ENCODE measurements around the gene DISP1. TPM values are rescaled to one million over a fixed set of nuclear protein-coding genes. Genes with fewer than 3 reads are reported as not detected.
"Not testable (repeated sequence)": the region's sequence is repeated elsewhere in the genome, so short reads cannot be mapped to it uniquely, and the experiment has no call there.

DISP1 gene
- total RNA-seq, 1 donor from 2014 or later: 31.1 TPM

DNA sequence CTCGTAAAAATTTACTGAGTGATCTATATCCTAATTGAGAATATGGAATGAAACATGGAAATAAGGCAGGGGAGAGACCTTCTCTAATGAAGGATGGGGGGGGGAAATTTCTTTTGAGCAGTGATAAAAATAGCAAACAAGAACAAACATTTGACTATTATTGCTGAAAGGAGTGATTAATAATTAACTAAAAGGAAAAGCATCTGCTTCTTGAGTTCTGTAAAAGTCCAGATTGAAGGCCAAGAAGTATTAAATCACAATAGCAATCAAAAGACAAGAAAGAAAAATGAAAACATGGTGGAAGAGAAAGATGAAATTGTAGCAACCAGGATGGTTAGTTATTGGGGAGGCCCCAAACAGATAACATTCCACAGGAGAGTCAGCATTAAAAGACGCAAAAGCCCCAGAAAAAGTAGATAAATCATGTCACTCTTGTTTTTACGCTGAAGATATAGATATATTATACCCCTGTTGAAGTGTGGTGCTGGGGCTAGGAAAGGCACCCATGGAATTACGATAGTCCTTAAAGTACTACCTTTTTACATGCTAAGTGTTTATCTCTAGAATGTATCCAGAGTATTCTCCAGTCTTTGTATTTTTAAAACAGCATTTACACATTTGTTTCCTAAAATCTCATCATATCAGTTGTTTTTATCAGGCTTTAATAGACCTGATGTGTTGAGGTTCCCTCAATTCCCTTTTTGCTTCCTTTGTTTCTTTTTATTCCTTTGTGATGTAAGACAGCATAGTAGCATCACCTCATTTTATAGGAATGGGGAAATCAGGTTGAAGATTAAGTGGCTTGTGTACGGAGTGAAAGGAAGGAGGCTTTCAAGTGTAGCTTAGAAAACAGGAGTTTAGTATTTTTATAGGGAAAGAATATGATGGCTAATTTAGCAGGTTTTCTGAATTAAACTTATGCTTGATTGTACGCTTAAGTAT is 28.9 kb downstream of the DISP1 start:
- Histone ChIP-seq H3K4me3 (no peak overlapping the region), H3K27ac (no peak overlapping the region), H3K27me3 (ENCODE audit: low read depth) (no peaks in the 10 kb centered on the region), H3K4me1 (no peaks in the 10 kb centered on the region), H3K9me3 (no peaks in the 10 kb centered on the region), H3K36me3 (no peaks in the 10 kb centered on the region)
- ATAC-seq (peak in 1 of 2 donors; percentile 74), DNase-seq (no peak)
- intact Hi-C loops (cut with DNase I): no loop called here
- TF ChIP-seq, protein P1, sequence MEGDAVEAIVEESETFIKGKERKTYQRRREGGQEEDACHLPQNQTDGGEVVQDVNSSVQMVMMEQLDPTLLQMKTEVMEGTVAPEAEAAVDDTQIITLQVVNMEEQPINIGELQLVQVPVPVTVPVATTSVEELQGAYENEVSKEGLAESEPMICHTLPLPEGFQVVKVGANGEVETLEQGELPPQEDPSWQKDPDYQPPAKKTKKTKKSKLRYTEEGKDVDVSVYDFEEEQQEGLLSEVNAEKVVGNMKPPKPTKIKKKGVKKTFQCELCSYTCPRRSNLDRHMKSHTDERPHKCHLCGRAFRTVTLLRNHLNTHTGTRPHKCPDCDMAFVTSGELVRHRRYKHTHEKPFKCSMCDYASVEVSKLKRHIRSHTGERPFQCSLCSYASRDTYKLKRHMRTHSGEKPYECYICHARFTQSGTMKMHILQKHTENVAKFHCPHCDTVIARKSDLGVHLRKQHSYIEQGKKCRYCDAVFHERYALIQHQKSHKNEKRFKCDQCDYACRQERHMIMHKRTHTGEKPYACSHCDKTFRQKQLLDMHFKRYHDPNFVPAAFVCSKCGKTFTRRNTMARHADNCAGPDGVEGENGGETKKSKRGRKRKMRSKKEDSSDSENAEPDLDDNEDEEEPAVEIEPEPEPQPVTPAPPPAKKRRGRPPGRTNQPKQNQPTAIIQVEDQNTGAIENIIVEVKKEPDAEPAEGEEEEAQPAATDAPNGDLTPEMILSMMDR (IDR thresholded peaks at IDR 0.05): no peak

DNA sequence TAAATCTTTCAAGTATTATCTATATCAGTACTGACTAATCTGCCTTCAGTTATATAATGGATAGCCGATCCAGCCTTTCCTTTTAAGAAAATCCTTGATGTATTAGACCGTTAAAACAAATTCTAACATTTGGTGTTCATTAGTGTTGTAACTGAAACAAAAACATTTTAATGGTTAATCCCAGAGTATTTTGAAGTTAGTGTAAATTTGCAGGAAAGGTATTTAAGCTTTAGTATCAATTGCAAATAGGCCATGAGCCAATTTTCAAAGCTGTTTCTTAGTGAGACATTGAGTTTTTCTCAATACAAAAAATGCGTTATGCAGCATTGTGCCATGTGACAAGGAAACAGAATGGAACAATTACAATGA is 29.6 kb downstream of the DISP1 start:
- Histone ChIP-seq H3K36me3 (no peaks in the 10 kb centered on the region), H3K4me3 (no peak overlapping the region), H3K9me3 (no peaks in the 10 kb centered on the region), H3K4me1 (no peaks in the 10 kb centered on the region), H3K27me3 (ENCODE audit: low read depth) (no peaks in the 10 kb centered on the region), H3K27ac (no peak overlapping the region)
- TF ChIP-seq, protein P1 (IDR thresholded peaks at IDR 0.05): no peak
- ATAC-seq: no peak
- DNase-seq: no peak
- intact Hi-C loops (cut with DNase I): no loop called here

DNA sequence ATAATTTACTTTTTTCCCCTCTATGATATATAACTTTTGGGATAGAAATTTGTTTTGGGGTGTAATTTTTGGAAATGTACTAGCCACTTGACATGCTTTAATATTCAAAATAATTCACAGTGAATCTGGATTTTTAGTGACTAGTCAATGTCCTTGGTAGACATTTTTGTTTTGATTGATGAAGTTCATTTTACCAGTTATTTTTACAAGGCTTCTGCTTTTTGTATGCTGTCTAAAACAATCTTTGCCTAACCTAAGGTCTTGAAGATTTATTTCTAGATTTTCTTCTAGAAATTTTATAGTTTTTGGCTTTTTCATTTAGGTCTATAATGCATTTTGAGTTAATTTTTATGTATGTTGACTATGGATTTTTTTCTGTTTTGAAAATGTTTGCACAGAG is 30.9 kb downstream of the DISP1 start:
- H3K4me1 ChIP-seq: no peaks in the 10 kb centered on the region
- no peak for ATAC-seq
- H3K4me3 ChIP-seq: no peak overlapping the region
- no peak for DNase-seq
- no peaks in the 10 kb centered on the region for H3K36me3 ChIP-seq
- no peaks in the 10 kb centered on the region for H3K9me3 ChIP-seq
- TF ChIP-seq, protein P1 (IDR thresholded peaks at IDR 0.05): no peak
- no peaks in the 10 kb centered on the region for H3K27me3 ChIP-seq (ENCODE audit: low read depth)
- H3K27ac ChIP-seq: no peak overlapping the region
- intact Hi-C loops (cut with DNase I): no loop called here

DNA sequence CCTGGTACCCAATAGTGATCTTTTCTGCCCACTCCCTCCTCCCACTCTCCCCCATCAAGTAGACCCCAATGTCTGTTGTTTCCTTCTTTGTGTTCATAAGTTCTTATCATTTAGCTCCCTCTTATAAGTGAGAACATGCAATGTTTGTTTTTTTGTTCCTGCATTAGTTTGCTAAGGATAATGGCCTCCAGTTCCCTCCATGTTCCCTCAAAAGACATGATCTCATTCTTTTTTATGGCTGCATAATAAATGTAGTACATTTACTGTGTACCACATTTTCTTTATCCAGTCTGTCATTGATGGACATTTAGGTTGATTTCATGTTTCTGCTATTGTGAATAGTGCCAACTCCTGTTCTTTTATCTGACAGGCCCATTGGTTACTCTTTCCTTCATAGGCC is 35.7 kb downstream of the DISP1 start:
- ATAC-seq; intact Hi-C loops (cut with DNase I): not testable (repeated sequence)

DNA sequence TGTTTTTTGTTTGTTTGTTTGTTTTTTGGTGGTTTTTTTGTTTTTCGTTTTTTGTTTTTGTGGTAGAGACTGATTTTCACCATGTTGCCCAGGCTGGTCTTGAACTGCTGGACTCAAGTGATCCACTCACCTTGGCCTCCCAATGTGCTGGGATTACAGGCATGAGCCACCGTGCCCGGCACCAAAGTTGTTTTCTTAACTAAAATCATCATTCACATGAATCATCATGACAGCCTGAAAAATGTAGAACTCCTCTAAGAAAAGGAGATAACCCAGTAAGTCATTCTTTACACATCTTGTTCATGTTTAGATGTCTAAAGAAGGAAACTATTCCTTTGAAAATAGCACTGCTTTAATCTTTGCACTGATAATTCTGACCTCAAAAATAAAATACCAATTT is 37.5 kb downstream of the DISP1 start:
- Histone ChIP-seq H3K9me3 (no peaks in the 10 kb centered on the region), H3K36me3 (no peaks in the 10 kb centered on the region), H3K27ac (no peak overlapping the region), H3K4me3 (no peak overlapping the region), H3K27me3 (ENCODE audit: low read depth) (no peaks in the 10 kb centered on the region), H3K4me1 (no peaks in the 10 kb centered on the region)
- ATAC-seq (no peak), DNase-seq (no peak)
- TF ChIP-seq, protein P1 (IDR thresholded peaks at IDR 0.05): no peak
- intact Hi-C loops (cut with DNase I): no loop called here

More for the DNA sequence above, 35.7 kb downstream of the DISP1 start:
- H3K4me1 ChIP-seq; H3K36me3 ChIP-seq; H3K27me3 ChIP-seq (ENCODE audit: low read depth); DNase-seq; H3K4me3 ChIP-seq; H3K9me3 ChIP-seq; H3K27ac ChIP-seq: not testable (repeated sequence)

GRCh38 chr1:222861062-222861461 is 46.2 kb downstream of the DISP1 start:
- intact Hi-C loops (cut with DNase I): no loop called here

More at GRCh38 chr1:222861062-222861461, 46.2 kb downstream of the DISP1 start:
- no peak overlapping the region for H3K4me3 ChIP-seq
- H3K4me1 ChIP-seq: no peaks in the 10 kb centered on the region
- ATAC-seq: no peak
- no peaks in the 10 kb centered on the region for H3K9me3 ChIP-seq
- H3K36me3 ChIP-seq: no peaks in the 10 kb centered on the region
- no peak for DNase-seq
- H3K27me3 ChIP-seq (ENCODE audit: low read depth): no peaks in the 10 kb centered on the region
- TF ChIP-seq, protein P1 (IDR thresholded peaks at IDR 0.05): no peak
- no peak overlapping the region for H3K27ac ChIP-seq
